Breast epithelium (tissue), 4 donors: ENCODE data around the gene ICAM2. TPM values are rescaled to one million over a fixed set of nuclear protein-coding genes. Genes with fewer than 3 reads are reported as not detected.

ENCODE experiments used
- DNase-seq, 2 donors: peaks; one replicate each; pipeline ENCODE4 v3.0.0-alpha.2; 2019; ENCODE audit warnings: low spot score in 2 of 2
- H3K27ac ChIP-seq, 2 donors: fragments of 200-600 bp; sonication (generic) in 1 of 2; one replicate each; pipeline ENCODE4 v1.5.1; 2016 to 2019; ENCODE audit warnings: mild to moderate bottlenecking in 1 of 2
- H3K27me3 ChIP-seq, 2 donors: fragments of 200-600 bp; sonication (generic) in 1 of 2; one replicate each; pipeline versions ENCODE4 v1.5.1 to v1.6.0; 2017 to 2019; ENCODE audit warnings: control low read depth in 1 of 2, mild to moderate bottlenecking in 1 of 2
- H3K36me3 ChIP-seq: fragments of 200-600 bp; one replicate; pipeline ENCODE4 v1.5.1; 2019
- H3K4me1 ChIP-seq, 2 donors: fragments of 200-600 bp; sonication (generic); one replicate each; pipeline ENCODE4 v1.5.1; 2016 to 2019; ENCODE audit warnings: control low read depth in 1 of 2
- H3K4me3 ChIP-seq, 3 donors: fragments of 200-600 bp; sonication (generic); 1 replicate in 2 of 3; 2 replicates in 1 of 3; pipeline ENCODE4 v1.5.1; 2016 to 2019; ENCODE audit warnings: mild to moderate bottlenecking in 3 of 3, moderate library complexity in 2 of 3
- H3K9me3 ChIP-seq, 2 donors: fragments of 200-600 bp; sonication (generic) in 1 of 2; one replicate each; pipeline ENCODE4 v1.5.1; 2016 to 2019; ENCODE audit warnings: control low read depth in 1 of 2
- CTCF ChIP-seq, 3 donors: fragments of 450-650 bp; IDR thresholded peaks; one replicate each; pipeline ENCODE4 v1.5.1; 2016 to 2017; ENCODE audit warnings: antibody characterized with exemption in 3 of 3, mild to moderate bottlenecking in 3 of 3, moderate library complexity in 3 of 3
- POLR2A ChIP-seq: fragments of 450-650 bp; IDR thresholded peaks from one replicate; pipeline ENCODE4 v1.6.1; 2016; ENCODE audit warnings: antibody characterized with exemption, mild to moderate bottlenecking, moderate library complexity
- POLR2AphosphoS5 ChIP-seq, 3 donors: sonication (generic); formaldehyde crosslinking; IDR thresholded peaks; one replicate each; pipeline ENCODE4 v1.6.1; 2017; ENCODE audit warnings: antibody characterized with exemption in 3 of 3
- intact Hi-C: fragments of 100-400 bp; cut with DNase I; formaldehyde crosslinking; loops from one replicate; pipeline ENCODE4 v1.15.1; 2023; ENCODE audit warnings: low total_unique reads
- total RNA-seq, 3 donors: library from RNA; depleted of rRNA; stranded (reverse); fragments of >200 nt; gene quantifications; one replicate each; pipeline ENCODE4 v1.1.0, GENCODE V29; 2016

The ICAM2 gene
- total RNA-seq, 3 donors from 2014 or later, result 26.1 to 106 (median 32.2) TPM

GRCh38 chr17:64006361-64007088 is 13.9 kb downstream of the ICAM2 start:
- H3K9me3 ChIP-seq, result no peaks in the 10 kb centered on the region
- no peaks in the 10 kb centered on the region for H3K36me3 ChIP-seq
- no peaks in the 10 kb centered on the region for H3K27me3 ChIP-seq
- TF ChIP-seq POLR2A, result no peak
- peak; percentile 17 to 47 (median 20) for TF ChIP-seq POLR2AphosphoS5 (IDR thresholded peaks at IDR 0.05)
- peak overlapping the region in 1 of 2 donors; percentile 19 for H3K27ac ChIP-seq
- H3K4me3 ChIP-seq, result peak overlapping the region in 2 of 3 donors; percentile 2 to 23
- intact Hi-C loops, result no loop called here
- no peak for DNase-seq
- H3K4me1 ChIP-seq, result no peaks in the 10 kb centered on the region

GRCh38 chr17:64005734-64006167 is 14.7 kb downstream of the ICAM2 start:
- TF ChIP-seq CTCF (IDR thresholded peaks at IDR 0.05) (no peak), POLR2AphosphoS5 (IDR thresholded peaks at IDR 0.05) (no peak), POLR2A (no peak)
- H3K4me3 ChIP-seq, result peak overlapping the region in 2 of 3 donors; percentile 2 to 23

GRCh38 chr17:64004903-64005733 is 15.3 kb downstream of the ICAM2 start:
- Histone ChIP-seq H3K9me3 (no peaks in the 10 kb centered on the region), H3K36me3 (no peaks in the 10 kb centered on the region), H3K27me3 (no peaks in the 10 kb centered on the region), H3K27ac (peak overlapping the region in 1 of 2 donors; percentile 66), H3K4me1 (no peaks in the 10 kb centered on the region), H3K4me3 (peak overlapping the region in 2 of 3 donors; percentile 2 to 23)
- TF ChIP-seq POLR2AphosphoS5 (IDR thresholded peaks at IDR 0.05) (no peak), POLR2A (no peak), CTCF (IDR thresholded peaks at IDR 0.05) (no peak)
- intact Hi-C loops, result no loop called here
- no peak for DNase-seq

More at GRCh38 chr17:64005734-64006167, 14.7 kb downstream of the ICAM2 start:
- H3K27me3 ChIP-seq, result no peaks in the 10 kb centered on the region
- H3K36me3 ChIP-seq, result no peaks in the 10 kb centered on the region
- no peaks in the 10 kb centered on the region for H3K9me3 ChIP-seq
- peak overlapping the region in 1 of 2 donors; percentile 66 for H3K27ac ChIP-seq
- intact Hi-C loops, result no loop called here
- DNase-seq, result no peak
- H3K4me1 ChIP-seq, result no peaks in the 10 kb centered on the region

GRCh38 chr17:64004218-64004770 is 16.1 kb downstream of the ICAM2 start:
- Histone ChIP-seq H3K9me3 (no peaks in the 10 kb centered on the region), H3K4me3 (no peak overlapping the region), H3K36me3 (no peaks in the 10 kb centered on the region), H3K4me1 (no peaks in the 10 kb centered on the region), H3K27ac (no peak overlapping the region), H3K27me3 (no peaks in the 10 kb centered on the region)
- intact Hi-C loops, result no loop called here
- DNase-seq, result no peak
- TF ChIP-seq CTCF (IDR thresholded peaks at IDR 0.05) (no peak), POLR2AphosphoS5 (IDR thresholded peaks at IDR 0.05) (no peak), POLR2A (no peak)

GRCh38 chr17:64003526-64004121 is 16.8 kb downstream of the ICAM2 start:
- no peaks in the 10 kb centered on the region for H3K36me3 ChIP-seq
- no peaks in the 10 kb centered on the region for H3K9me3 ChIP-seq
- intact Hi-C loops, result no loop called here
- no peak overlapping the region for H3K4me3 ChIP-seq
- no peaks in the 10 kb centered on the region for H3K27me3 ChIP-seq
- H3K4me1 ChIP-seq, result peaks cover 0 to 3% of the 10 kb centered on the region in 2 donors
- peak overlapping the region in 1 of 2 donors; percentile 83 for H3K27ac ChIP-seq
- TF ChIP-seq CTCF (IDR thresholded peaks at IDR 0.05) (no peak), POLR2A (no peak), POLR2AphosphoS5 (IDR thresholded peaks at IDR 0.05) (no peak)
- DNase-seq, result peak in 1 of 2 donors; percentile 27
